BE2C (cell line): ENCODE measurements around the gene C6orf132.
"Not testable (repeated sequence)": the region's sequence is repeated elsewhere in the genome, so short reads cannot be mapped to it uniquely, and the experiment has no call there.

ENCODE experiments used
- DNase-seq: peaks from one replicate; pipeline ENCODE4 v3.0.0-alpha.2; 2020
- H3K27me3 ChIP-seq: fragments of 250-450 bp; sonication (Bioruptor Pico); 2 replicates; pipeline ENCODE4 v1.5.1; 2020; ENCODE audit warnings: mild to moderate bottlenecking
- H3K36me3 ChIP-seq: fragments of 250-450 bp; sonication (Bioruptor Pico); 2 replicates; pipeline ENCODE4 v1.5.1; 2020; ENCODE audit warnings: mild to moderate bottlenecking
- H3K4me1 ChIP-seq: fragments of 250-450 bp; sonication (Bioruptor Pico); 2 replicates; pipeline ENCODE4 v1.5.1; 2020
- H3K4me3 ChIP-seq: 2 replicates; pipeline ENCODE4 v1.5.1; 2011; ENCODE audit warnings: low read depth, low read length
- H3K9me3 ChIP-seq: fragments of 250-450 bp; sonication (Bioruptor Pico); 2 replicates; pipeline ENCODE4 v1.5.1; 2020
- TF ChIP-seq, protein P1 (sequence below): IDR thresholded peaks from 2 replicates; pipeline ENCODE4 v1.5.1; 2012; ENCODE audit warnings: mild to moderate bottlenecking, low read depth, low read length

C6orf132 gene

DNA sequence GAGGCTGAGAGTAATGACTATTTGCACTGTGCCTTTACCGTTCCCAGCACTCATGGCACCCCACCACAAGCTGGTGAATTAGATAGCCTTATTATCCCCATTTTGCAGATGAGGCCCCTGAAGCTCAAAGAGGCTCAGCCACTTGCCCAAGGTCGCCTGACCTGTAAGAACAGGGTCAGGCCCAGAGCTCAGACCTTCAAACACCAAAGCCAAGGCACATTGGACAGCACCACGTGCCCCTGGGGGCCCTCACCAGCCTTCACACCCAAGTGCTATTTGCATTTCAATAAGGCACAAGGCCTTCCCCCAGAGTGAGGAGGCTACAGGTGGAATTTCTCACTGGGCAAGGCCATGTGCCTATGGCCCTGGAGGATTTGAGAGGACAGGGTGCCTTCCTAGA is 14.2 kb upstream of the C6orf132 start:
- H3K4me3 ChIP-seq = no peak overlapping the region
- DNase-seq = no peak

DNA sequence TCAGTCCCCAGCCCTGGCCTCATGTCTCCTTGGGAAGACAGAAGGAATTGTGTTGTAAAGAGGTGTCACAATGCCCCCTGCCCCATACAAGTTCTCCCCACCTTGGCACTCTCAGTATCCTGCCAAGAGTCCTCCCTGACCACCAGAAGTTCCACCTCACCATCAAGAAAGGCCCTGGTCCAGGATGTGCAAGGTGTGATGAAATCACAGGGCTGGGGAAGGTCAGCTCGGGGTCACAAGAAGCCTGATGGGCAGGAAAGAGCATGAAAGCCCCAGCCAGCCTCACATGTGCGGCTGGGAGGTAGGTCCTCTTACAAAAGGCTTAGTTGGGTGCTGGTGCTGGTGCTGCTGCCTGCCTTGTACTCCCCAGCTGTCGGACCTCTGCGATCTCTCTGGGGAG is 12.9 kb upstream of the C6orf132 start:
- Histone ChIP-seq H3K36me3 (no peaks in the 10 kb centered on the region), H3K4me3 (no peak overlapping the region), H3K4me1 (no peaks in the 10 kb centered on the region), H3K9me3 (no peaks in the 10 kb centered on the region), H3K27me3 (no peaks in the 10 kb centered on the region)
- no peak for DNase-seq
- TF ChIP-seq, protein P1, sequence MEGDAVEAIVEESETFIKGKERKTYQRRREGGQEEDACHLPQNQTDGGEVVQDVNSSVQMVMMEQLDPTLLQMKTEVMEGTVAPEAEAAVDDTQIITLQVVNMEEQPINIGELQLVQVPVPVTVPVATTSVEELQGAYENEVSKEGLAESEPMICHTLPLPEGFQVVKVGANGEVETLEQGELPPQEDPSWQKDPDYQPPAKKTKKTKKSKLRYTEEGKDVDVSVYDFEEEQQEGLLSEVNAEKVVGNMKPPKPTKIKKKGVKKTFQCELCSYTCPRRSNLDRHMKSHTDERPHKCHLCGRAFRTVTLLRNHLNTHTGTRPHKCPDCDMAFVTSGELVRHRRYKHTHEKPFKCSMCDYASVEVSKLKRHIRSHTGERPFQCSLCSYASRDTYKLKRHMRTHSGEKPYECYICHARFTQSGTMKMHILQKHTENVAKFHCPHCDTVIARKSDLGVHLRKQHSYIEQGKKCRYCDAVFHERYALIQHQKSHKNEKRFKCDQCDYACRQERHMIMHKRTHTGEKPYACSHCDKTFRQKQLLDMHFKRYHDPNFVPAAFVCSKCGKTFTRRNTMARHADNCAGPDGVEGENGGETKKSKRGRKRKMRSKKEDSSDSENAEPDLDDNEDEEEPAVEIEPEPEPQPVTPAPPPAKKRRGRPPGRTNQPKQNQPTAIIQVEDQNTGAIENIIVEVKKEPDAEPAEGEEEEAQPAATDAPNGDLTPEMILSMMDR = no peak

More for the DNA sequence above, 14.2 kb upstream of the C6orf132 start:
- H3K27me3 ChIP-seq = no peaks in the 10 kb centered on the region
- no peaks in the 10 kb centered on the region for H3K36me3 ChIP-seq
- TF ChIP-seq, protein P1 = no peak
- no peaks in the 10 kb centered on the region for H3K4me1 ChIP-seq
- H3K9me3 ChIP-seq = no peaks in the 10 kb centered on the region

- H3K9me3 ChIP-seq = no peaks in the 10 kb centered on the region
- H3K4me1 ChIP-seq = no peaks in the 10 kb centered on the region
- H3K27me3 ChIP-seq = no peaks in the 10 kb centered on the region
- TF ChIP-seq, protein P1 = no peak
- no peaks in the 10 kb centered on the region for H3K36me3 ChIP-seq
- DNase-seq = no peak
- H3K4me3 ChIP-seq = no peak overlapping the region
Measured at GRCh38 chr6:42154461-42155209, 12.2 kb upstream of the C6orf132 start.

- no peaks in the 10 kb centered on the region for H3K4me1 ChIP-seq
- H3K27me3 ChIP-seq = no peaks in the 10 kb centered on the region
- TF ChIP-seq, protein P1 = no peak
- H3K36me3 ChIP-seq = no peaks in the 10 kb centered on the region
- no peak for DNase-seq
- H3K9me3 ChIP-seq = no peaks in the 10 kb centered on the region
- no peak overlapping the region for H3K4me3 ChIP-seq
Measured at GRCh38 chr6:42153921-42154320, 11.5 kb upstream of the C6orf132 start.

- DNase-seq = not testable (repeated sequence)
Measured at GRCh38 chr6:42152528-42153213, 10.3 kb upstream of the C6orf132 start.

GRCh38 chr6:42152024-42152423 is 9.6 kb upstream of the C6orf132 start:
- no peak for DNase-seq
- Histone ChIP-seq H3K27me3 (no peaks in the 10 kb centered on the region), H3K9me3 (no peaks in the 10 kb centered on the region), H3K4me3 (no peak overlapping the region), H3K4me1 (no peaks in the 10 kb centered on the region), H3K36me3 (no peaks in the 10 kb centered on the region)
- TF ChIP-seq, protein P1 = no peak

More at GRCh38 chr6:42152528-42153213, 10.3 kb upstream of the C6orf132 start:
- H3K36me3 ChIP-seq, H3K27me3 ChIP-seq, H3K4me1 ChIP-seq, H3K4me3 ChIP-seq, H3K9me3 ChIP-seq: not testable (repeated sequence)
